Activated CD8-positive, alpha-beta memory T cell treated with anti-CD3 and anti-CD28 coated beads for 1 hour (primary cell): ENCODE measurements around the gene UBE4B.
"Not testable (repeated sequence)": the region's sequence is repeated elsewhere in the genome, so short reads cannot be mapped to it uniquely, and the experiment has no call there.

Experiments used
- DNase-seq, 2 donors: peaks; one replicate each; pipeline ENCODE4 v3.0.0-alpha.2; 2020; ENCODE audit warnings: low read depth in 1 of 2; ENCODE audit errors: extremely low read depth in 1 of 2

UBE4B gene

GRCh38 chr1:10070206-10070605 is 37.4 kb downstream of the UBE4B start:
- DNase-seq: no peak

- DNase-seq: no peak
These were observed 38.9 kb downstream of the UBE4B start for GRCh38 chr1:10071640-10072039.

GRCh38 chr1:10073371-10073770 is 40.6 kb downstream of the UBE4B start:
- DNase-seq: not testable (repeated sequence)

- DNase-seq: peak in 1 of 2 donors; percentile 17
These were observed 41.5 kb downstream of the UBE4B start for GRCh38 chr1:10074059-10074851.

- DNase-seq: no peak
These were observed 42.3 kb downstream of the UBE4B start for GRCh38 chr1:10074852-10075730.

GRCh38 chr1:10075732-10076131 is 43.0 kb downstream of the UBE4B start:
- DNase-seq: no peak

GRCh38 chr1:10078494-10078893 is 45.7 kb downstream of the UBE4B start:
- DNase-seq: no peak

- DNase-seq: no peak
These were observed 47.8 kb downstream of the UBE4B start for GRCh38 chr1:10080523-10080922.

- DNase-seq: no peak
These were observed 50.2 kb downstream of the UBE4B start for GRCh38 chr1:10082785-10083479.

GRCh38 chr1:10084045-10084444 is 51.3 kb downstream of the UBE4B start:
- DNase-seq: no peak

- no peak for DNase-seq
These were observed 52.3 kb downstream of the UBE4B start for GRCh38 chr1:10085076-10085475.

GRCh38 chr1:10087210-10087609 is 54.5 kb downstream of the UBE4B start:
- DNase-seq: no peak

- no peak for DNase-seq
These were observed 69.2 kb downstream of the UBE4B start for GRCh38 chr1:10101929-10102328.

- DNase-seq: no peak
These were observed 70.4 kb downstream of the UBE4B start for GRCh38 chr1:10103193-10103592.

GRCh38 chr1:10104834-10105233 is 72.1 kb downstream of the UBE4B start:
- no peak for DNase-seq

- no peak for DNase-seq
These were observed 72.7 kb downstream of the UBE4B start for GRCh38 chr1:10105484-10105883.

GRCh38 chr1:10106241-10106640 is 73.5 kb downstream of the UBE4B start:
- DNase-seq: no peak

GRCh38 chr1:10106756-10107475 is 74.2 kb downstream of the UBE4B start:
- no peak for DNase-seq

- not testable (repeated sequence) for DNase-seq
These were observed 74.7 kb downstream of the UBE4B start for GRCh38 chr1:10107476-10107847.

- DNase-seq: no peak
These were observed 75.4 kb downstream of the UBE4B start for GRCh38 chr1:10108134-10108663.
